Measurements from ENCODE around the gene MMP25. TPM values are rescaled to one million over a fixed set of nuclear protein-coding genes. Genes with fewer than 3 reads are reported as not detected.

MMP25 gene
- total RNA-seq, 4 donors from 2014 or later: 1.2 to 38.8 (median 2.2) TPM

GRCh38 chr16:3089717-3090592 lies 43.6 kb downstream of the MMP25 start:
- ATAC-seq (ENCODE audit: low FRiP score) (no peak), DNase-seq (ENCODE audit: low spot score) (no peak)
- TF ChIP-seq CTCF (IDR thresholded peaks at IDR 0.05): no peak

GRCh38 chr16:3091551-3091950 lies 45.2 kb downstream of the MMP25 start:
- no peak for ATAC-seq (ENCODE audit: low FRiP score)

GRCh38 chr16:3092501-3092941 lies 46.2 kb downstream of the MMP25 start:
- no peak for TF ChIP-seq CTCF (IDR thresholded peaks at IDR 0.05)
- DNase-seq (ENCODE audit: low spot score): no peak
- no peak for ATAC-seq (ENCODE audit: low FRiP score)

More at GRCh38 chr16:3091551-3091950, 45.2 kb downstream of the MMP25 start:
- no peak for TF ChIP-seq CTCF (IDR thresholded peaks at IDR 0.05)
- no peak for DNase-seq (ENCODE audit: low spot score)

- no peak for TF ChIP-seq CTCF (IDR thresholded peaks at IDR 0.05)
- ATAC-seq (ENCODE audit: low FRiP score) (no peak), DNase-seq (ENCODE audit: low spot score) (no peak)
These were observed 48.1 kb downstream of the MMP25 start for GRCh38 chr16:3094289-3095027.

GRCh38 chr16:3095869-3096268 lies 49.5 kb downstream of the MMP25 start:
- no peak for TF ChIP-seq CTCF (IDR thresholded peaks at IDR 0.05)
- ATAC-seq (ENCODE audit: low FRiP score): no peak
- DNase-seq (ENCODE audit: low spot score): no peak

GRCh38 chr16:3096362-3096761 lies 50.0 kb downstream of the MMP25 start:
- ATAC-seq (ENCODE audit: low FRiP score): no peak
- DNase-seq (ENCODE audit: low spot score): no peak
- no peak for TF ChIP-seq CTCF (IDR thresholded peaks at IDR 0.05)

Measured in omental fat pad (tissue), 4 donors.